ENCODE results near the gene AQP9.

DNA sequence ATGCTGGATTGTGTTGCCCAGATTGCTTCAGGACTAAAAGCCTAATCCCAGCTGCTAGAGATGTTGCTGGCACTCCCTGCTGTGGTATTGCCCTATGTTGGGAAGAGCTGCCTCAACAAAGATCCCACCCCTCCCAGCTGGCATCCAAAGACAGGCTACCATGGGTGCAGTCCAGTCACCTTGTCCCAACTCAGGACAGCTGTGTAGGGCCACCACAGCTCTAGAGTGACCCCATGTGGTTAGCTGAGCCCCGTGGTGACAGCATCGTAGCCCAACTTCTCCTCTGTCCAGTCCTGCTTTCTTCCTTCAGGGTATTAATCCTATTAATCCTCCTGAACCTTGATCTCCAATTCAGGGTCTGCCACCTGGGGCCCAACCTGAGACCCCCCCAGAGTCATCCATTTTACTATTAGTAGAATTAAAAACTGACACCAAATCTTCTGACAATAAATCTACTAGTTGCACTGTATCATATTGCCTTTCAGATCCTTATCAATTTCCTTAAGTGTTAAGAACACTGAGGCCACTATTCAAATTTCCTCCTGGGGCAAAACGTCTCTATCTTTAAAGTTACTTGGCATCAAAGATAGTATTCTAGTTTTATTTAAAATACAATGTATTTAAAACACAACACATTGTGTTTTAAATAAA is 83.5 kb downstream of the AQP9 start:
- no peak for TF ChIP-seq POLR2A (IDR thresholded peaks at IDR 0.05)
- TF ChIP-seq, protein P1, sequence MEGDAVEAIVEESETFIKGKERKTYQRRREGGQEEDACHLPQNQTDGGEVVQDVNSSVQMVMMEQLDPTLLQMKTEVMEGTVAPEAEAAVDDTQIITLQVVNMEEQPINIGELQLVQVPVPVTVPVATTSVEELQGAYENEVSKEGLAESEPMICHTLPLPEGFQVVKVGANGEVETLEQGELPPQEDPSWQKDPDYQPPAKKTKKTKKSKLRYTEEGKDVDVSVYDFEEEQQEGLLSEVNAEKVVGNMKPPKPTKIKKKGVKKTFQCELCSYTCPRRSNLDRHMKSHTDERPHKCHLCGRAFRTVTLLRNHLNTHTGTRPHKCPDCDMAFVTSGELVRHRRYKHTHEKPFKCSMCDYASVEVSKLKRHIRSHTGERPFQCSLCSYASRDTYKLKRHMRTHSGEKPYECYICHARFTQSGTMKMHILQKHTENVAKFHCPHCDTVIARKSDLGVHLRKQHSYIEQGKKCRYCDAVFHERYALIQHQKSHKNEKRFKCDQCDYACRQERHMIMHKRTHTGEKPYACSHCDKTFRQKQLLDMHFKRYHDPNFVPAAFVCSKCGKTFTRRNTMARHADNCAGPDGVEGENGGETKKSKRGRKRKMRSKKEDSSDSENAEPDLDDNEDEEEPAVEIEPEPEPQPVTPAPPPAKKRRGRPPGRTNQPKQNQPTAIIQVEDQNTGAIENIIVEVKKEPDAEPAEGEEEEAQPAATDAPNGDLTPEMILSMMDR (IDR thresholded peaks at IDR 0.05) = peak; percentile 35 to 66 (median 40)
